Astrocyte (in vitro differentiated cells and primary cell): ENCODE results near the gene OR52M1. TPM values are rescaled to one million over a fixed set of nuclear protein-coding genes. Genes with fewer than 3 reads are reported as not detected.

Experiments
- DNase-seq: peaks from one replicate; pipeline ENCODE4 v3.0.0-alpha.2; 2010; ENCODE audit warnings: low read depth
- FAIRE-seq: peaks from 2 replicates; lab custom pipeline; 2011; peaks lifted over from hg19 to GRCh38; lab: Jason Lieb, UNC
- H2AFZ ChIP-seq: 2 replicates; pipeline ENCODE4 v1.6.0; 2012; ENCODE audit warnings: low read depth, low read length, inconsistent platforms
- H3K27ac ChIP-seq: 2 replicates; pipeline ENCODE4 v1.5.1; 2011; ENCODE audit warnings: low read depth, low read length, inconsistent platforms
- H3K27me3 ChIP-seq: 2 replicates; pipeline ENCODE4 v1.6.0; 2011; ENCODE audit warnings: low read length, inconsistent platforms; ENCODE audit not compliant: insufficient read depth
- H3K36me3 ChIP-seq: 2 replicates; pipeline ENCODE4 v1.5.1; 2011; ENCODE audit warnings: low read length, inconsistent platforms; ENCODE audit not compliant: insufficient read depth
- H3K4me1 ChIP-seq: 2 replicates; pipeline ENCODE4 v1.5.1; 2011; ENCODE audit warnings: low read length, inconsistent platforms; ENCODE audit not compliant: insufficient read depth
- H3K4me2 ChIP-seq: 2 replicates; pipeline ENCODE4 v1.6.0; 2012; ENCODE audit warnings: low read length, inconsistent platforms
- H3K4me3 ChIP-seq: 2 replicates; pipeline ENCODE4 v1.5.1; 2011; ENCODE audit warnings: low read depth, mild to moderate bottlenecking, low read length, inconsistent platforms; ENCODE audit not compliant: insufficient read depth
- H3K79me2 ChIP-seq: 2 replicates; pipeline ENCODE4 v1.6.0; 2012; ENCODE audit warnings: mild to moderate bottlenecking, low read length, inconsistent platforms; ENCODE audit not compliant: insufficient read depth
- H3K9ac ChIP-seq: 2 replicates; pipeline ENCODE4 v1.6.0; 2012; ENCODE audit warnings: mild to moderate bottlenecking, low read length, inconsistent platforms
- H3K9me3 ChIP-seq: 2 replicates; pipeline ENCODE4 v1.5.1; 2012; ENCODE audit warnings: low read depth, mild to moderate bottlenecking, low read length, inconsistent platforms; ENCODE audit not compliant: insufficient read depth
- H4K20me1 ChIP-seq: 2 replicates; pipeline ENCODE4 v1.6.0; 2012; ENCODE audit warnings: low read length, inconsistent platforms; ENCODE audit not compliant: insufficient read depth
- H3K27ac Mint-ChIP-seq: one replicate; pipeline ENCODE4 v1.8.0; 2021; ENCODE audit warnings: mild to moderate bottlenecking, mixed read lengths; ENCODE audit not compliant: unreplicated experiment
- H3K27me3 Mint-ChIP-seq: one replicate; pipeline ENCODE4 v1.8.0; 2021; ENCODE audit warnings: low read depth, mixed read lengths; ENCODE audit not compliant: unreplicated experiment
- H3K36me3 Mint-ChIP-seq: one replicate; pipeline ENCODE4 v1.8.0; 2021; ENCODE audit warnings: low read depth, mixed read lengths; ENCODE audit not compliant: unreplicated experiment
- H3K4me1 Mint-ChIP-seq: one replicate; pipeline ENCODE4 v1.8.0; 2021; ENCODE audit warnings: low read depth, mixed read lengths; ENCODE audit not compliant: unreplicated experiment
- H3K4me3 Mint-ChIP-seq: one replicate; pipeline ENCODE4 v1.8.0; 2021; ENCODE audit warnings: mild to moderate bottlenecking, moderate library complexity, mixed read lengths; ENCODE audit not compliant: unreplicated experiment
- H3K9me3 Mint-ChIP-seq: one replicate; pipeline ENCODE4 v1.8.0; 2021; ENCODE audit warnings: mild to moderate bottlenecking, mixed read lengths; ENCODE audit not compliant: unreplicated experiment
- CTCF ChIP-seq: IDR thresholded peaks from 2 replicates; pipeline ENCODE4 v1.5.1; 2011; ENCODE audit warnings: low read depth, mild to moderate bottlenecking, inconsistent platforms, low read length, moderate library complexity; ENCODE audit not compliant: insufficient read depth
- EZH2 ChIP-seq: IDR thresholded peaks from 2 replicates; pipeline ENCODE4 v1.6.1; 2012; ENCODE audit warnings: mild to moderate bottlenecking, low read length, inconsistent platforms; ENCODE audit not compliant: insufficient read depth
- total RNA-seq: library from RNA; stranded (reverse); gene quantifications from 2 replicates; pipeline ENCODE4 v1.2.1, GENCODE V29; 2021

OR52M1 gene
- total RNA-seq, 1 donor from 2014 or later = not detected

DNA sequence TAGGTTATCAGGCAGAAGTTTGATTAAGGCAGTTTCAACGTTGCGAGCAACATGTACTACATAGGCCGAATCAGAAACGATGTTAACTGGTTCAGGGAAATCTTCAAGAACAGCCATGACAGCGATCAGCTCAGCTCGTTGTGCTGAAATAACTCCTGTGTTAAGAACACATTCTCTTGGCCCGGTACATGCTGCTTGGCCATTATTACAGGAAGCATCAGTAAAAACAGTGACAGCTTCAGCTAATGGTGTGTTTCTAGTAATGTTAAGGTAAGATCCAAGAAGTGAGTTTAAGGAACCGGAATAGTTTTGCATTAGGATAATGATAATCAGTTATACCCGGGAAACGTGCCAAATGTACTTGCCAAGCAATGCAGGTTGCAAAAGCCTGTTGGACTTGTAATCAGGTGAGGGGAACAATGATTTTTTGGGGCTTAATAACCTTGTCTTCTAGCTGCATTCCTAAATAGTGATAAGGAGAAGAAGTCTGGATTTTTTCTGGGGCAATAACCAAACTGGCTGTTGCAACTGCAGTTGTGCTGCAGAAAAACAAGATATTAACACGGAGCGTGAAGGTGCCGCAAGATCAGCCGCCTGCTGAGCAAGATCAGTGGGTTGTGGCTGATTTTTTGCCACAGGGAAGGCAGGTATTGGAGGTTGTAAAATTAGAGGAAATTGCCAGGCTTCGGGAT is 48.3 kb upstream of the OR52M1 start:
- Histone ChIP-seq H3K4me2 (no peak overlapping the region), H3K4me3 (no peak overlapping the region), H3K9me3 (no peaks in the 10 kb centered on the region), H2AFZ (no peak overlapping the region), H3K4me1 (no peaks in the 10 kb centered on the region), H3K27ac (no peak overlapping the region), H3K27me3 (peaks cover 5% of the 10 kb centered on the region), H3K9ac (no peak overlapping the region), H3K79me2 (no peaks in the 10 kb centered on the region), H4K20me1 (no peaks in the 10 kb centered on the region), H3K36me3 (no peaks in the 10 kb centered on the region)
- no peaks in the 10 kb centered on the region for H3K9me3 Mint-ChIP-seq
- no peaks in the 10 kb centered on the region for H3K4me1 Mint-ChIP-seq
- no peaks in the 10 kb centered on the region for H3K27me3 Mint-ChIP-seq
- H3K36me3 Mint-ChIP-seq = no peaks in the 10 kb centered on the region
- H3K27ac Mint-ChIP-seq = no peak overlapping the region
- FAIRE-seq = no peak
- no peak for TF ChIP-seq CTCF
- TF ChIP-seq EZH2 = no peak
- no peak for DNase-seq
- no peak overlapping the region for H3K4me3 Mint-ChIP-seq

DNA sequence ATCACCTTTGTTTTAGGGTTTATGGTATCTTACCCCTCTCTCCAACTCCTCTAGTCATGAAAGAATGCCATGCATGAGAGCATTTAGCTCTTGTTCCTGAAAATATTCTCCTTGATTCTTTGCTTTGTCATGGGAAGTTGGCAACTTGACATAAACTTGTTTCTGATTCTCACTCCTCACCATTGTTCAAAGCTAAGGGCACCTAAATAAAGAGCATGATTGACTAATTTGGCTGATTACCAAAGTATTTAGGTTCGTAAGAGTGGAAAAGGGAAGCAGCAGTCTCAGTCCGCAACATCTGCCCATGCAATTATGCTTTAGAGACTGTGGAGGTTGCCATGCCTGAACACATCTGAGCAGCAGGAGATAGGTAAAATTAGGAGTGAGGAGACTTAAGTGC is 36.1 kb upstream of the OR52M1 start:
- Histone ChIP-seq H3K27ac (no peak overlapping the region), H3K79me2 (no peaks in the 10 kb centered on the region), H3K36me3 (no peaks in the 10 kb centered on the region), H3K27me3 (no peaks in the 10 kb centered on the region), H3K4me3 (no peak overlapping the region), H3K9ac (no peak overlapping the region), H3K9me3 (no peaks in the 10 kb centered on the region), H4K20me1 (no peaks in the 10 kb centered on the region), H3K4me2 (no peak overlapping the region), H3K4me1 (no peaks in the 10 kb centered on the region), H2AFZ (no peak overlapping the region)
- Mint-ChIP-seq H3K27ac (no peak overlapping the region), H3K4me1 (no peaks in the 10 kb centered on the region), H3K4me3 (no peak overlapping the region), H3K27me3 (peaks cover 7% of the 10 kb centered on the region), H3K9me3 (peaks cover 4% of the 10 kb centered on the region), H3K36me3 (no peaks in the 10 kb centered on the region)
- TF ChIP-seq CTCF = no peak
- no peak for FAIRE-seq
- DNase-seq = no peak
